SH-SY5Y (cell line): ENCODE results near the gene UBAP2L.

ENCODE experiments used
- GATA2 ChIP-seq: IDR thresholded peaks from 2 replicates; pipeline ENCODE4 v1.6.1; 2011; ENCODE audit warnings: mild to moderate bottlenecking, low read depth, low read length
- GATA3 ChIP-seq: IDR thresholded peaks from 2 replicates; pipeline ENCODE4 v1.6.1; 2011; ENCODE audit warnings: low read depth, mild to moderate bottlenecking, low read length, moderate library complexity

The UBAP2L gene

DNA sequence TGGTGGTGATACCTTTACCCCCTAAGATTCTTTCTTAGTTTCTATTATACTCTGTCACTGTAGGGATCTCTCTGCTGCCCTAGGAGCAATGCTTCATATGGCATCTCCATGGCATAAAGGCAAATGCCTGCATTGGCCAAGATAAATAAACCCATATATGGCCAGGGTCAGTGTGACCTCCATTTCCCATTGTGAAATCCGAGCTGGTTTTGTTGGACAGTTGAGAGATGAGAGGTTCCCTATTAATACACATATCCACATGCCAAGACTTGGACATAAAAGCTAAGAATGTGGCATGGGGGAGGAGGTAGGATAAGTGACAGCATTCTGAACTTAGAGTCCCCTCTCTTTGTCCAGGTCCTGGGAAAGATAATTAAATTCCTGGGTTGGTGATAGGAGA is 30.2 kb upstream of the UBAP2L start:
- TF ChIP-seq GATA3 (no peak), GATA2 (no peak)

- TF ChIP-seq GATA2 = no peak
- no peak for TF ChIP-seq GATA3
Measured at GRCh38 chr1:154191990-154192461, 28.7 kb upstream of the UBAP2L start, which contains the start of gene TPM3. TSS of gene TPM3 (minus strand) at chr1:154192100. CDS start at chr1:154192018, 82 bp downstream.

DNA sequence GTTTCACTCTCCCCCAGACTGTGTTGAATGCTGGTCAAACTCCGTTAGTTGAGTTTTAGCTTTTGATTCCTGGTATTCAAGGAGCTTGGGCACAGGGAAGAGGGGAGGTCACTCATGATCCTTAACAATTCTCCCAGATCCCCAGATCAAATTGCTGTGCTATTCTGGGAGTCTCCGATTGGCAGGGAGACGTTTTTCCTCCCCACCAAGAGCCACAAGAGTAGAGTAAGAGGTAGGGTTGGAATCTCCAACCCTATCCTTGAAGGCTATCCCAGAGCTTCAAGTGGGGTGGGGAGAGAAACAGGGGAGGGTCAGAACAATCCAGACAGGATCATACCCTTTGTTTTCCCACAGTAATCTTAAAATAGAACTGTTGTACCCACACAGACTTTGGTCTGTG is 28.3 kb upstream of the UBAP2L start:
- TF ChIP-seq GATA3 (no peak), GATA2 (no peak)

DNA sequence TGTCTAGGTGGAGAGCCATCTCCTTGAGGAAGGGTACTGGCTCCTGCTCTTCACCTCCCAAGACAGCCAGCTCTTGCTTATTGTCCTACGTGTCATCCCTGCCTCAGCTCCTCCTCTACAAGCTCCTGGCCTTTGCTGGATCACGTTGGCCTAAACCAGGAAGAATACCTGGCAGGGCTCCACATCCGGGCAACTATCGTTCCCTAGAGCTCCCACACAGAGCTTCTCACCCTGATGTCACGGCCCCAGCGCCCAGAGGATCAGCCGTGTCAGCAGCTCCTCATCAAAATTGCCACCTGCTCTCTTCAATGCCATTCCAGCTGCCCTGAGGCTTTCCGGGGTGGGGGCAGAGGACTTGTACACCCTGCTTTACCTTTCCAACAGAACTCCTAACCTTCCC is 26.9 kb upstream of the UBAP2L start:
- TF ChIP-seq GATA2 (no peak), GATA3 (no peak)

- TF ChIP-seq GATA2 (no peak), GATA3 (no peak)
Measured at GRCh38 chr1:154198756-154199562, 21.8 kb upstream of the UBAP2L start.

- no peak for TF ChIP-seq GATA2
- TF ChIP-seq GATA3 = no peak
Measured at GRCh38 chr1:154199563-154199879, 21.2 kb upstream of the UBAP2L start.

- TF ChIP-seq GATA2 (no peak), GATA3 (no peak)
Measured at GRCh38 chr1:154206196-154206595, 14.6 kb upstream of the UBAP2L start, which contains the start of gene CFAP141. TSS of gene CFAP141 (minus strand) at chr1:154206333. CDS start at chr1:154206307, 26 bp downstream.

- no peak for TF ChIP-seq GATA2
- no peak for TF ChIP-seq GATA3
Measured at GRCh38 chr1:154207262-154207661, 13.5 kb upstream of the UBAP2L start.

DNA sequence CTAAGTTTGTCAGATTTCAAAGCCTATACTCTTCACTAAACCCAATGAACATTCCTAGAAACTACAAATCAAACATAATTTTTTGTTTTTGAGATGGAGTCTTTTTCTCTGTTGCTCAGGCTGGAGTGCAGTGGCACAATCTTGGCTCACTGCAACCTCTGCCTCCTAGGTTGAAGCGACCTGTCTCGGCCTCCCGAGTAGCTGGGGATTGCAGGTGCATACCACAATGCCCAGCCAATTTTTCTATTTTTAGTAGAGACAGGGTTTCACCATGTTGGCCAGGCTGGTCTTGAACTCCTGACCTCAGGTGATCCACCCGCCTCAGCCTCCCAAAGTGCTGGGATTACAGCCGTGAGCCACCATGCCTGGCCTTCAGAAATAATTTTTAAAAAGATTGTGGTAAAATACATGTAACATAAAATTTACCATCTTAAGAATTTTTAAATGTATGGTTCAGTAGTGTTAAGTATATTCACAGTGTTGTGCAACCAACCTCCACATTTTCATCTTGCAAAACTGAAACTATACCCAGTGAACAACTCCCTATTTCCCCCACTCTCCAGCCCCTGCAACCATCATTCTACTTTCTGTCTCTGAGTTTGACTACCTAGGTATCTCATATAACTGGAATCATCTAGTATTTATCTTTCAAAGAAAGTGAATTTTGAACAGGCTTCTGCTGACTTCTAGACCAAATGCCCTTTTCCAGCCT is 11.9 kb upstream of the UBAP2L start:
- TF ChIP-seq GATA3 = no peak
- no peak for TF ChIP-seq GATA2

DNA sequence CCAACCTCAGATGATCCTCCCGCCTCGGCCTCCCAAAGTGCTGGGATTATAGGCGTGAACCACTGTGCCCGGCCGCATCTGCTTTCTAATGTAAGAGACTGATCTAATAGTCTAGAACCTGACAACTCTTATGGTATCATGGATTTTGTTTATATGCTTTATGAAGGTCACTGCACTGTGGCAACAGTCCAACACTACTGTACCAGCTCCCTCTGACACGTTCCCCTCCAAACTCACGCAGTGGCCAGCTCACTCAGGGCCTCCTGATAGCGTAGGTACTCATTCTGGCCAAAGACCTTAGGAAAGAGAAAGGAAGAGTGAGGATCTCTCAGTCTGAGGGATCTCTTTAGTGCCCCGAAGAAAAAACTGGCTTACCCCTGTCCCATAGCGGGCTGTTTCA is 8.7 kb upstream of the UBAP2L start:
- TF ChIP-seq GATA3 (no peak), GATA2 (no peak)

GRCh38 chr1:154213274-154213673 is 7.5 kb upstream of the UBAP2L start:
- TF ChIP-seq GATA2 (no peak), GATA3 (no peak)

DNA sequence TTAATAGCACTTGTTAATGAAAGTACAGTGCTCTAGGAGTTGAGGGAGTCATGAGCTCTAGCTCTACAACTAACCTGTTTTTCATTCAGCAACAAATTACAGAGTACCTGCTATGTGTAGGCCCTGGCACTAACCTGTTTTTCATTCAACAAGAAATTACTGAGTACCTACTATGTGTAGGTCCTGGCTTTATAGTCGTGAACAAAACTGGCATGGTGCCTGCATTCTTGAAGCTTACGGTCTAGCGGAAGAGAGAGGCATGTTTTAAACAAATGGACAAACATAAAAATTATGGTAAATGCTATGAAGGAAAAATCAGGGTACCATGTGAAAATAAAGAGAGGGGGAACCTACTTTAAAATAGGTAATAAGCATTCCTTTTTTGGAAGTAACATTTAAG is 2.2 kb upstream of the UBAP2L start:
- TF ChIP-seq GATA3 (no peak), GATA2 (no peak)

- TF ChIP-seq GATA3 = no peak
- TF ChIP-seq GATA2 = no peak
Measured at GRCh38 chr1:154219541-154219940, 1.2 kb upstream of the UBAP2L start.

- TF ChIP-seq GATA2 = no peak
- no peak for TF ChIP-seq GATA3
Measured at GRCh38 chr1:154220970-154221277, 169 bp downstream of the UBAP2L start.

- no peak for TF ChIP-seq GATA3
- no peak for TF ChIP-seq GATA2
Measured at GRCh38 chr1:154221278-154222001, 685 bp downstream of the UBAP2L start.
